OCI-LY3 (cell line): Measurements from ENCODE around the gene GPR63.

Experiments used
- CTCF ChIP-seq: fragments of 200-600, 300-600 bp; sonication (generic); IDR thresholded peaks from 2 replicates; pipeline ENCODE4 v1.5.1; 2014; ENCODE audit warnings: antibody characterized with exemption, low read length, low read depth
- EZH2phosphoT487 ChIP-seq: fragments of 200-600 bp; shearing (Covaris generic); IDR thresholded peaks from 2 replicates; pipeline ENCODE4 v1.6.1; 2018; ENCODE audit warnings: antibody characterized with exemption, mixed run types, low read depth

GRCh38 chr6:96760153-96760687 is 77.1 kb downstream of the GPR63 start:
- peak; percentile 19 for TF ChIP-seq CTCF
- no peak for TF ChIP-seq EZH2phosphoT487
